8988T (cell line): ENCODE results near the gene TSN.
A peak's percentile ranks its signal among the peaks of the same experiment; 100 is the strongest.

ENCODE experiments used
- DNase-seq: peaks from one replicate; pipeline ENCODE4 v3.0.0; 2011

Gene TSN

GRCh38 chr2:121748202-121748601 lies 7.2 kb upstream of the TSN start:
- DNase-seq = no peak

- DNase-seq = no peak
These were observed 607 bp upstream of the TSN start for GRCh38 chr2:121754851-121755236.

GRCh38 chr2:121764681-121765228 lies 9.3 kb downstream of the TSN start:
- DNase-seq = no peak

- DNase-seq = no peak
These were observed 11.2 kb downstream of the TSN start for GRCh38 chr2:121766624-121767023.

GRCh38 chr2:121768143-121768755 lies 12.8 kb downstream of the TSN start:
- DNase-seq = no peak

GRCh38 chr2:121771976-121772742 lies 16.7 kb downstream of the TSN start:
- no peak for DNase-seq

GRCh38 chr2:121774235-121774634 lies 18.8 kb downstream of the TSN start:
- DNase-seq = no peak

- no peak for DNase-seq
These were observed 20.9 kb downstream of the TSN start for GRCh38 chr2:121776361-121776760.

GRCh38 chr2:121776885-121777698 lies 21.6 kb downstream of the TSN start:
- no peak for DNase-seq

- no peak for DNase-seq
These were observed 22.2 kb downstream of the TSN start for GRCh38 chr2:121777699-121778058.

- DNase-seq = no peak
These were observed 23.5 kb downstream of the TSN start for GRCh38 chr2:121778741-121779487.

GRCh38 chr2:121783180-121783579 lies 27.7 kb downstream of the TSN start:
- no peak for DNase-seq

- DNase-seq = no peak
These were observed 33.2 kb downstream of the TSN start for GRCh38 chr2:121788685-121789084.

GRCh38 chr2:121790276-121790956 lies 35.0 kb downstream of the TSN start:
- peak; percentile 45 for DNase-seq

GRCh38 chr2:121791290-121791689 lies 35.8 kb downstream of the TSN start:
- DNase-seq = no peak

- no peak for DNase-seq
These were observed 36.4 kb downstream of the TSN start for GRCh38 chr2:121791801-121792221.

GRCh38 chr2:121793816-121794215 lies 38.4 kb downstream of the TSN start:
- no peak for DNase-seq

- no peak for DNase-seq
These were observed 38.8 kb downstream of the TSN start for GRCh38 chr2:121794233-121794632.

GRCh38 chr2:121796239-121796638 lies 40.8 kb downstream of the TSN start:
- DNase-seq = no peak

- no peak for DNase-seq
These were observed 43.2 kb downstream of the TSN start for GRCh38 chr2:121798617-121799016.

GRCh38 chr2:121801916-121802315 lies 46.5 kb downstream of the TSN start:
- no peak for DNase-seq

- DNase-seq = no peak
These were observed 48.1 kb downstream of the TSN start for GRCh38 chr2:121803503-121803902.
